H9 (cell line): ENCODE measurements around the gene TEX35. TPM values are rescaled to one million over a fixed set of nuclear protein-coding genes. Genes with fewer than 3 reads are reported as not detected.

Experiments
- DNase-seq: peaks from one replicate; pipeline ENCODE4 v3.0.0-alpha.2; 2017
- H2AFZ ChIP-seq: one replicate; pipeline ENCODE4 v1.6.1; 2013; ENCODE audit warnings: mild to moderate bottlenecking, low read length, control low read depth, moderate library complexity
- H2AK5ac ChIP-seq: 2 replicates; pipeline ENCODE4 v1.6.1; 2013; ENCODE audit warnings: low read length, control low read depth, mixed read lengths; ENCODE audit not compliant: insufficient read length
- H2BK120ac ChIP-seq: one replicate; pipeline ENCODE4 v1.6.1; 2013; ENCODE audit warnings: low read depth, mild to moderate bottlenecking, low read length, control low read depth, inconsistent platforms; ENCODE audit not compliant: poor library complexity, severe bottlenecking
- H2BK12ac ChIP-seq: 2 replicates; pipeline ENCODE4 v1.6.1; 2013; ENCODE audit warnings: low read length, control low read depth, mixed read lengths, low read depth; ENCODE audit not compliant: insufficient read length
- H2BK15ac ChIP-seq: 2 replicates; pipeline ENCODE4 v1.6.1; 2013; ENCODE audit warnings: low read depth, low read length, control low read depth
- H2BK20ac ChIP-seq: one replicate; pipeline ENCODE4 v1.6.1; 2013; ENCODE audit warnings: low read depth, mild to moderate bottlenecking, low read length, control low read depth, inconsistent platforms; ENCODE audit not compliant: poor library complexity, severe bottlenecking
- H2BK5ac ChIP-seq: 2 replicates; pipeline ENCODE4 v1.6.1; 2013; ENCODE audit warnings: low read length, control low read depth, mixed read lengths; ENCODE audit not compliant: insufficient read length
- H3K14ac ChIP-seq: 2 replicates; pipeline ENCODE4 v1.6.1; 2013; ENCODE audit warnings: low read length, control low read depth; ENCODE audit not compliant: insufficient read depth
- H3K18ac ChIP-seq: 2 replicates; pipeline ENCODE4 v1.6.1; 2013; ENCODE audit warnings: low read depth, mild to moderate bottlenecking, mixed read lengths, low read length, control low read depth; ENCODE audit not compliant: insufficient read length
- H3K23ac ChIP-seq: 2 replicates; pipeline ENCODE4 v1.6.1; 2013; ENCODE audit warnings: low read length, control low read depth, mixed read lengths, low read depth; ENCODE audit not compliant: insufficient read length
- H3K23me2 ChIP-seq: 2 replicates; pipeline ENCODE4 v1.6.1; 2013; ENCODE audit warnings: low read depth, mild to moderate bottlenecking, mixed read lengths, low read length, control low read depth; ENCODE audit not compliant: insufficient read length, poor library complexity, severe bottlenecking
- H3K27ac ChIP-seq: 2 replicates; pipeline ENCODE4 v1.5.1; 2013; ENCODE audit warnings: low read length, control low read depth, mixed read lengths, low read depth; ENCODE audit not compliant: insufficient read length
- H3K27me3 ChIP-seq: 2 replicates; pipeline ENCODE4 v1.6.1; 2013; ENCODE audit warnings: low read length, control low read depth, inconsistent platforms; ENCODE audit not compliant: insufficient read depth
- H3K4ac ChIP-seq: 2 replicates; pipeline ENCODE4 v1.6.1; 2013; ENCODE audit warnings: low read depth, mild to moderate bottlenecking, control low read depth, inconsistent platforms, low read length, moderate library complexity
- H3K4me1 ChIP-seq: 2 replicates; pipeline ENCODE4 v1.6.1; 2013; ENCODE audit warnings: low read length, control low read depth, inconsistent platforms; ENCODE audit not compliant: insufficient read depth
- H3K4me2 ChIP-seq: 2 replicates; pipeline ENCODE4 v1.6.1; 2013; ENCODE audit warnings: low read length, control low read depth, mixed read lengths; ENCODE audit not compliant: insufficient read length, insufficient read depth
- H3K56ac ChIP-seq: 2 replicates; pipeline ENCODE4 v1.6.1; 2013; ENCODE audit warnings: low read depth, mild to moderate bottlenecking, mixed read lengths, low read length, control low read depth; ENCODE audit not compliant: insufficient read length
- H3K79me1 ChIP-seq: 2 replicates; pipeline ENCODE4 v1.6.1; 2013; ENCODE audit warnings: low read depth, mild to moderate bottlenecking, moderate library complexity, low read length, control low read depth, inconsistent platforms; ENCODE audit not compliant: insufficient read depth, poor library complexity, severe bottlenecking
- H3K79me2 ChIP-seq: 2 replicates; pipeline ENCODE4 v1.6.1; 2013; ENCODE audit warnings: low read length, control low read depth, inconsistent platforms; ENCODE audit not compliant: insufficient read depth
- H3K9ac ChIP-seq: 2 replicates; pipeline ENCODE4 v1.6.1; 2013; ENCODE audit warnings: low read length, control low read depth, mixed read lengths; ENCODE audit not compliant: insufficient read length; ENCODE audit errors: extremely low read depth
- H3K9me3 ChIP-seq: one replicate; pipeline ENCODE4 v1.6.1; 2013; ENCODE audit warnings: low read depth, low read length, inconsistent platforms; ENCODE audit not compliant: control insufficient read depth
- H3T11ph ChIP-seq: one replicate; pipeline ENCODE4 v1.6.1; 2013; ENCODE audit warnings: mild to moderate bottlenecking, low read length, control low read depth, inconsistent platforms
- H4K20me1 ChIP-seq: one replicate; pipeline ENCODE4 v1.6.1; 2013; ENCODE audit not compliant: control insufficient read depth, insufficient read length, insufficient read depth
- H4K5ac ChIP-seq: 2 replicates; pipeline ENCODE4 v1.6.1; 2013; ENCODE audit warnings: low read depth, mild to moderate bottlenecking, mixed read lengths, low read length, control low read depth; ENCODE audit not compliant: insufficient read length
- H4K8ac ChIP-seq: replicated peaks from 2 replicates; pipeline ENCODE4 v1.6.1; 2013; ENCODE audit warnings: low read length, control low read depth, mixed read lengths, low read depth; ENCODE audit not compliant: insufficient read length
- H4K91ac ChIP-seq: 2 replicates; pipeline ENCODE4 v1.6.1; 2013; ENCODE audit warnings: low read depth, mild to moderate bottlenecking, moderate library complexity, mixed read lengths, low read length, control low read depth; ENCODE audit not compliant: insufficient read length
- H3K27ac Mint-ChIP-seq, 3 experiments: 2 replicates in 2 of 3; 3 replicates in 1 of 3; pipeline ENCODE4 v1.8.0; 2020 to 2021; ENCODE audit warnings: mixed read lengths in 3 of 3, mild to moderate bottlenecking in 1 of 3, moderate library complexity in 1 of 3
- H3K27me3 Mint-ChIP-seq: 2 replicates; pipeline ENCODE4 v1.8.0; 2021; ENCODE audit warnings: low read depth, mild to moderate bottlenecking, moderate library complexity, mixed read lengths
- H3K36me3 Mint-ChIP-seq, 3 experiments: 2 replicates in 2 of 3; 3 replicates in 1 of 3; pipeline ENCODE4 v1.8.0; 2020 to 2021; ENCODE audit warnings: low read depth in 3 of 3, mixed read lengths in 3 of 3; ENCODE audit not compliant: insufficient read depth in 1 of 3
- H3K4me1 Mint-ChIP-seq, 2 experiments: 2 replicates each; pipeline ENCODE4 v1.8.0; 2020; ENCODE audit warnings: mixed read lengths in 2 of 2
- H3K4me3 Mint-ChIP-seq, 2 experiments: 2 replicates in 1 of 2; 3 replicates in 1 of 2; pipeline ENCODE4 v1.8.0; 2020 to 2021; ENCODE audit warnings: mild to moderate bottlenecking in 2 of 2, mixed read lengths in 2 of 2, moderate library complexity in 1 of 2
- H3K9me3 Mint-ChIP-seq, 2 experiments: 2 replicates in 1 of 2; 3 replicates in 1 of 2; pipeline ENCODE4 v1.8.0; 2020; ENCODE audit warnings: mild to moderate bottlenecking in 2 of 2, mixed read lengths in 2 of 2, moderate library complexity in 1 of 2
- WGBS: extraction: QIAGEN DNeasy Blood & Tissue Kit; methylation state at CpG from one replicate; pipeline ENCODE4 v1.1.7; 2013; ENCODE audit warnings: missing lambda C conversion rate, low lambda C conversion rate, mixed read lengths; ENCODE audit not compliant: insufficient read length; ENCODE audit errors: extremely low coverage; 5-methylcytosine and 5-hydroxymethylcytosine counted together
- total RNA-seq: library from RNA; stranded (reverse); gene quantifications from 2 replicates; pipeline ENCODE4 v1.2.1, GENCODE V29; 2021
- TF ChIP-seq, protein P1 (sequence below): fragments of 200-600 bp; sonication (generic); conservative IDR thresholded peaks from 3 replicates; pipeline ENCODE4 v1.8.0; 2021; ENCODE audit warnings: antibody characterized with exemption, mild to moderate bottlenecking

Gene TEX35
- total RNA-seq, 1 experiment from 2014 or later: not detected

DNA sequence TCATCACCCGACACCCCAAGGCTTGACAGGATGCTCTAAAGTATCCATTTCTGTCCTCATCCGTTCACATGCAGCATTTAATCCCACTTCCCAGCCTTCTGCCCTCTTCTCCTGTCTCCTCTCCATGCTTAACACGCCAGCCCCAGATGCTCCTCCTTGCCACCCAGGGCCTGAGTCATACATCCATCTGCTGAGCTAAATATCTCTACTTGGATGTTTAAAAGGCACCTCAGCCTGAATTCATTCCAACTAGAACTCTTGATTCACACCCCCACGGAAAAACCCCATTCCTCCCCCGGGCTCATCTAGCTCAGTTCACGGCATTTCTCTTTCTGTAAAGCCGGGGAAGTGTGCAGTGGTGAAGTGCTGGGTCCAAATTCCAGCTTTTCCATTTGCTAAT is 27.7 kb downstream of the TEX35 start:
- Histone ChIP-seq H3K79me1 (no peaks in the 10 kb centered on the region), H4K91ac (no peak overlapping the region), H3K14ac (no peak overlapping the region), H2AFZ (no peak overlapping the region), H2BK5ac (no peak overlapping the region), H3K4me2 (no peak overlapping the region), H3K27me3 (no peaks in the 10 kb centered on the region), H3K9me3 (no peaks in the 10 kb centered on the region), H3K4ac (no peak overlapping the region), H3K4me1 (no peaks in the 10 kb centered on the region; the same call in 1 of the 2 replicates), H3K27ac (no peak overlapping the region), H2BK12ac (no peak overlapping the region), H4K5ac (no peak overlapping the region), H4K20me1 (no peaks in the 10 kb centered on the region), H2BK15ac (no peak overlapping the region), H3K79me2 (no peaks in the 10 kb centered on the region), H2AK5ac (no peak overlapping the region), H2BK120ac (no peak overlapping the region), H3K23ac (no peak overlapping the region), H2BK20ac (no peak overlapping the region), H3K9ac (no peak overlapping the region), H3K18ac (no peak overlapping the region), H4K8ac (no peak overlapping the region), H3K56ac (no peak overlapping the region), H3K23me2 (peaks cover 10% of the 10 kb centered on the region), H3T11ph (no peak overlapping the region)
- TF ChIP-seq, protein P1, sequence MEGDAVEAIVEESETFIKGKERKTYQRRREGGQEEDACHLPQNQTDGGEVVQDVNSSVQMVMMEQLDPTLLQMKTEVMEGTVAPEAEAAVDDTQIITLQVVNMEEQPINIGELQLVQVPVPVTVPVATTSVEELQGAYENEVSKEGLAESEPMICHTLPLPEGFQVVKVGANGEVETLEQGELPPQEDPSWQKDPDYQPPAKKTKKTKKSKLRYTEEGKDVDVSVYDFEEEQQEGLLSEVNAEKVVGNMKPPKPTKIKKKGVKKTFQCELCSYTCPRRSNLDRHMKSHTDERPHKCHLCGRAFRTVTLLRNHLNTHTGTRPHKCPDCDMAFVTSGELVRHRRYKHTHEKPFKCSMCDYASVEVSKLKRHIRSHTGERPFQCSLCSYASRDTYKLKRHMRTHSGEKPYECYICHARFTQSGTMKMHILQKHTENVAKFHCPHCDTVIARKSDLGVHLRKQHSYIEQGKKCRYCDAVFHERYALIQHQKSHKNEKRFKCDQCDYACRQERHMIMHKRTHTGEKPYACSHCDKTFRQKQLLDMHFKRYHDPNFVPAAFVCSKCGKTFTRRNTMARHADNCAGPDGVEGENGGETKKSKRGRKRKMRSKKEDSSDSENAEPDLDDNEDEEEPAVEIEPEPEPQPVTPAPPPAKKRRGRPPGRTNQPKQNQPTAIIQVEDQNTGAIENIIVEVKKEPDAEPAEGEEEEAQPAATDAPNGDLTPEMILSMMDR: no peak
- Mint-ChIP-seq H3K4me1 (peaks cover 11 to 16% of the 10 kb centered on the region in 2 experiments), H3K9me3 (no peaks in the 10 kb centered on the region), H3K4me3 (no peak overlapping the region), H3K27ac (no peak overlapping the region), H3K36me3 (peaks cover 0 to 6% (median 3%) of the 10 kb centered on the region in 3 experiments; a peak in 5 of 7 replicates), H3K27me3 (no peaks in the 10 kb centered on the region)
- no peak for DNase-seq
- no CpG with 5 or more reads among the region's 7 CpGs for WGBS
